ENCODE measurements around the gene INA.

The INA gene

DNA sequence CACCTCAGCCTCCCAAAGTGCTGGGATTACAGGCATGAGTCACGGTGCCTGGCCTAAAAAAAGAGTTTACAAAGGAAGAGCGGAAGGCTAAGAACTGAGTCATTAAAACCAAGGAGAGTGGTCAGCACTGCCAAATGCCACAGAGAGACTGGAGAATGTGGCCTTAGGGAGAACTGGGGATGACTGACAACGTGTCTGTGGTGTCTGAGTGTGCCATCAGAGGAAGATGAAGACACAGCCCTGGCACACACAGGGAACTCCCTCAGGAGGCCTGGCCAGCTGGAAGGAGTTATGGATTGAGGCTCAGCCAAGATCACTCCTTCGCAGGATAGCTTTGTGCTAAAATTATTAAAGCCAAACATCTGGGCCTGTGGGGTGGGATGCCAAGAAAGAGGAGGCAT lies 3.9 kb upstream of the INA start:
- DNase-seq (ENCODE audit: low read depth, low spot score), result peak; percentile 83

DNA sequence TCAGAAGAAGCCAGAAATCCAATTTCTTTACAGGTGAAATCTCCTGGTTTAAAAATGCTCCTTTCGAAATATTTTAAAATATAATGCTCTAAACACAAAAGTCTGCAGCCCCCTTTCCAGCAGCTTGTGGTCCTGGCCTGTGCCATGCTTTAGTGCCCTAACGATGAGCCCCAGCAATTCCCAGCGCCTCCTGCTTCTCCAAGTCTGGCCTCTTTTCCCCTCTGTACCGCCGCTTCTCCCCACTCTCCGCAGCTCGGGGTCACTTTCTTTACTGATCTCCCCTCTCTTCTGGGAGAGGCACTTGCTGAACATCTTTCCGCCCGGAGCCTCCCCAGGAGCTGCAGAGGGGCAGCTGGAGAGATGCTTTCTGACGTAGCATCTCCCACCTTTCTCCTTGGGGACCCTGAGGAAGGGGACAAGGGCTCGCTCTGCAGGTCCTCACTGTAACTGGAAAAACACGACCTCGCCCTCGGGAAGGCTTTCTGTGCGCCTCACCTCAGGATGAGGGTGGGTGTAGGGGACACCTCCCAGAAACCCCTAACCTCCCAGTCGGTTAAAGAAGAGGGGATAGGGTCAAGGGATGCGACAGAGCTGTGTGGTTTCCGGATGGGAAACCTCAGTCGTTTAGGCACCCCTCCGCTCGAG lies 565 bp upstream of the INA start:
- DNase-seq (ENCODE audit: low read depth, low spot score), result no peak

DNA sequence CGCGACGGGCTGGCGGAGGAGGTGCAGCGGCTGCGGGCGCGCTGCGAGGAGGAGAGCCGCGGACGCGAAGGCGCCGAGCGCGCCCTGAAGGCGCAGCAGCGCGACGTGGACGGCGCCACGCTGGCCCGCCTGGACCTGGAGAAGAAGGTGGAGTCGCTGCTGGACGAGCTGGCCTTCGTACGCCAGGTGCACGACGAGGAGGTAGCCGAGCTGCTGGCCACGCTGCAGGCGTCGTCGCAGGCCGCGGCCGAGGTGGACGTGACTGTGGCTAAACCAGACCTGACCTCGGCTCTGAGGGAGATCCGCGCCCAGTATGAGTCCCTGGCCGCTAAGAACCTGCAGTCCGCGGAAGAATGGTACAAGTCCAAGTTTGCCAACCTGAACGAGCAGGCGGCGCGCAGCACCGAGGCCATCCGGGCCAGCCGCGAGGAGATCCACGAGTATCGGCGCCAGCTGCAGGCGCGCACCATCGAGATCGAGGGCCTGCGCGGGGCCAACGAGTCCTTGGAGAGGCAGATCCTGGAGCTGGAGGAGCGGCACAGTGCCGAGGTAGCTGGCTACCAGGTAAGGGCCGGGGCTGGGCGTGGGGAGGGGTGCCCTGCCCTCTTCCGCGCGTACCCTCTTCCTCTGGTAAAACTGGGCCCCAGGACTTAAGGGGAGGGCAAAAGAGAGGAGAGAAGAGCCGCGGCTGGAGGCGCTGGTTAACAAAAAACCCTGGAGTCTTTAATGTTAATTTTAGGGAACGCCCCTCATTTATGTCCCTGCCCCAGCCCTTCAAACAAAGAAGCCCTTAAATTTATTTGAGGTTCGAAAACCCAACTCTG lies 987 bp downstream of the INA start:
- peak; percentile 23 for DNase-seq (ENCODE audit: low read depth, low spot score)

DNA sequence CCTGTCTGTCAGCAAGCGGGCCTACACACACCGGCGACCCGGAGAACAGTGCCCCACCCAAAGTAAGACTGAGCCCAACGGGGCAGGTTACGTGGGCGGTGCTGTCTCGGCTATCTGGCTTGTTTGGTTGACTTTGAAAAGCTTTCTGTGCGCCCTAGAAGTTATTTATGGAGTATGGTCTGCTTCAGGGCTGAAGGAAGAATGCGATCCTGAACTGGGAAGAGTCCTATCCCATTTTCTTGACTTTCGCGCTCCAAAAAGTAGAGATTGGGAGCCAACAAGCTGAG lies 1.5 kb downstream of the INA start:
- DNase-seq (ENCODE audit: low read depth, low spot score), result no peak

DNA sequence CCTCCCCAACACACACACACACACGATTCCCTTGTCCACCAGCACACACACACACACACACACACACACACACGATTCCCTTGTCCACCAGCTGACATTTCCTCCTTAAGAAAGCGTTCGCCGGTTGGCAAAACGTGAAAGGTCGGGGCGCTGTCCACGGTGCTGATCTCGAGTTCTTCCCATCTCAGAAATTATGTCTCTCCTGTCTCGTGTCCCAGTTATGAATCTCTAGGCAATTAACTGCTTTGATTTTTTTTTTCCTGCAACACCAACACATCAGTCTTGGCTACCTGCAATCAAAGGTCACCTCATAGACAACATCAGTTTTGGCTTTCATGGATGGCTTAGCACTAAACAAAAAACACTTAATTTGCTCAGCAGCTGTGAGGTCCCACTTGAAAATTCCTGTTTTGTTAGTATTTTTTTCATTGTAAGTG lies 1.9 kb downstream of the INA start:
- peak; percentile 73 for DNase-seq (ENCODE audit: low read depth, low spot score)

DNA sequence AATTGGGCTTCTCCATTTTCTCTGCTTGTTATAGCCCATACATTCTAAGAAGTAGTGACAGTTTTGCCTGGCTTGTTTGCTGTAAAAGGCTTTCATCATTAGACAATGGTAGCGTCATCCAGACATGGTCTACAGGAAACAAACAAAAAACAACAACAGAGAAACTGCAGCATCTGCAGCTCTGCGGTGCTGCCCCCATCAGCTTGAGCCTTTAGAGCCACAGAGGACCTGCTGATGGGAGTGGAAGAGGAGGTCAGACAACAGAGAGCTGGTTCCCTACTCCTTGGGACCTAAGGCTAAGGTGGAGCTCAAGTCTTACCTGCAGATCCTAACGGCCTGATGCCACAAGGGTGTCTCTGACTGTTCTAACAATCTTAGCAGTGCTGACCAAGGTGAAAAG lies 3.1 kb downstream of the INA start:
- no peak for DNase-seq (ENCODE audit: low read depth, low spot score)

DNA sequence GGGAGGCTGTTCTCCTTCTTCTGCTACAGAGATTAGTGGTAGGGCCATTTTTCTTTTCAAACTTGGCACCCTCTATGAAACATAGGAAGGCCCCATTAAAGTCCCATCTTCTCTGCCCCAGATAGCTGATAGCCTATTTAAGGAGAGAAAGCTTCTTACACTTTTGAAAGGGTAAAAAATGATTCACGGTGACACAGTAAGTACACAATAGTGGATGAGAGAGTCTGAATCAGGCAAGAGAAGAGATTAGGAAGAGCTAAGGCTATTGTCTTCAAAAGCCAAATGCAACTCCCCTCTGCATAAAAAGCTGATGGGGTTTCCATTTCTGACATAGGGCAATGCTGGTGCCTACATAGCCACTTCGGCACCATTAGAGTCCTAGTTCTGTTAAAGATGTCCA lies 3.6 kb downstream of the INA start:
- DNase-seq (ENCODE audit: low read depth, low spot score), result no peak

DNA sequence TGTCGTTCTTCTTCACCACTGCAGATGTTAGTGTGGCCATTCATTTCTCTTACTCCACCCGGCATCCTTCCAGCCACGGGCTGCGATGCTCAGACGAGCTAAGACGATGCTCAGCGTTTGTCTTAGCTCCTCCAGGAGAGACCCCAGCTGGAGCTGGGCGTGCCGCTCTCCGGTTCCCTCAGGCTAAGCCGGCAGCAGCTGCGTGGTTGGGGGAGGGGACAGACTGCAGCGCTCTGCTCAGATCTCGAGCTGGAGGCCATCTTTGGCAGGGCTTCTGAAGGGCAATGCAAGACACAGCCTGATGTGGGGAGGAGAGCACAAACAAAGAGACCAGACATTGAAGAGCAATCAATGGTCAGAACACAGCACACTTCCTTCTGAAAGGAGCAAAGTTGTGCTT lies 4.8 kb downstream of the INA start:
- peak; percentile 95 for DNase-seq (ENCODE audit: low read depth, low spot score)

DNA sequence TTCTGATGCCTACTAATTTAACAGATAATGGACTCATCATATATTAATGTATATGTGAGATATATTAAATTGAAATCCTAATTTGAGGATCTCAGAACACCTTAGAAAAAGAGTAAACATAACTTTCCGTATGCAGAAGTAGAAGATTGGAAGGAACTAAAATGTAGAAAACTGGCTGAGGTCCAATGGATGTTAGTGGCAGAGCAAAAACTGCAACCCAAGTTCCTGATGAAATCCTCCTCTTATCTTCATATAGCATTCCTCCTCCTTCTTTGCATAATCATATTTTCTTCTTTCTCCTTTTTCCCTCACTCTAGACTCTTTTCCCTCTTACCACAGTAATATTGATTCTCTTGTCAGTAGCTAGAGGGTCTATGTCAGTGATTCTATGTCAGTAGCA lies 6.0 kb downstream of the INA start:
- DNase-seq (ENCODE audit: low read depth, low spot score), result no peak

DNA sequence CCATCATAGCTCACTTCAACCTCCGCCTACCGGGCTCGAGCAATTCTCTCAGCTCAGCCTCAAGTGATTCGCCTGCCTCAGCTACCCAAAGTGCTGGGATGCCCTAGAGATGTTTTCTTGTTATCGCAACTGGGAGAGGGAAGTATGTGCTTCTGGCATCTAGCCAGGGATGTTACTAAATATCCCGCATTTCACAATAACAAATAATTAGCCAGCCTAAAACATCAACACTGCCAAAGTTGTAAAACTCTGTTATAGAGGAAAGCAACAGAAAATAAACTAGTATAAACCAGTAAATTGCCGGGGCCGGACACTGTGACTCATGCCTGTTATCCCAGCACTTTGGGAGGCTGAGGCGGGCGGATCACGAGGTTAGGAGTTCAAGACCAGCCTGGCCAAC lies 7.2 kb downstream of the INA start:
- DNase-seq (ENCODE audit: low read depth, low spot score), result no peak

DNA sequence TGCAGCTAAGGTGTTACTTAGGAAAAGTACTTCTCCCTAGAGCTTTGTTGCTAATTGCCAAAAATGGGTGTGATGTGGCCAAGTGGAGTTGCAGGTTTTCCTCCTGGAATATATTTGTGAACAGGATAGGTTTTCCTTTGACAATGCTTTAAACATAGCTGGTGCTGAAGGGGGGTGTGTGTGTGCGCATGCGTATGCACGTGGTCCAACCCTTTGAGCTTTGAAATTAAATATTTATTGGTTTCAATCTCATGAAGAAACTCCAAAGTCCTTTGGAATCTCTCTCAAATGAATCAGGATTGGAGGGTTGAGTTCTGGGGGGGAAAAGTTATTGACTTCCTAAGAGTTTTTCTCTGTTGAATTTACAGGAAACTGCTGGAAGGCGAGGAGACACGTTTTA lies 11.1 kb downstream of the INA start:
- DNase-seq (ENCODE audit: low read depth, low spot score), result no peak

DNA sequence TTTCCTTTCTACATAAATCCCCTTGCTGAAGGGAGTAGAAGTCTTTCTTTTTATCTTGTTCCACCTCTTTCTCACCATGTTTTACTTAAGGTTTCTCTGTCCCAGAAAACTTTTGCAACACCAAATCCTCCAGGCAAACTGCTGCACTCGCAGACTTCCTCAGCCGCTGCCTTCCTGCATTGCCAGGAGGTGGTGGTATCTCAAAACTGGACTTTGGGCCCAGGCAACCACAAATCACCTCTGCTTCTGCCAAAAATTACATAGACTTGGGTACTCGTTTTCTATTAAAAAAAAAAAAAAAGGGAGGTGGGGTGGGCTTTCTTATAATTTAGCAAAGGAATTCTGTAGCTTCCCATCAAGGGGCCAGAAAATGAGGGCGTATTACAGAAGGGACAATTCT lies 14.7 kb downstream of the INA start:
- no peak for DNase-seq (ENCODE audit: low read depth, low spot score)

DNA sequence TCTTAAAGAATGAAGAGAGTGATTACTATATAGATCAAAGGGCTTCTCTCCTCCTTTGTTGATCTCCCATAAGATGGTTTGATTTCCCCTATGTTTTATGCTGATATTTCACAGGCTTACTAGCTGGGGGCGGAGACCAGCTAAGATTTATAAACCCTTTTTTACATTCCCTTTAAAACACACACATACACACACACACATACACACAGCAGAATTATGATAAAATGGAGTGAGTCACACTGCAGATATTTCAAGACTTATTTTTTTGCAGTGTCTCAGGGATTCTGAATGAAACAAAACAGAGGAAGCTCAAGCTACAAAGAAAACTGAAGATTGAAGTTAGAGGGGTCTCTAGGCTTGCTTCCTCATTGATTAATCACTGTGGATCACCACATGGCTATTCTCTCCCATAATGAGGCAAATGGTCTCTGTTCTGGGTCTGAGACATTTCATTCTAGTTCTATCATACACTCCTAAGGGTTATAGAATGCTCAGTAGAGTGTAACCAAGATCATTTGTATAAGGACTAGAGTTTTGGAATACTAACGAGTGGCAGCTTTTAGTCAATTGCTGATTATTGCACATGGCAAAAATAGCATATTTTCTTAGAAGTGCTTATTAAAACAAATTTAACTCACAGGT lies 18.6 kb downstream of the INA start:
- DNase-seq (ENCODE audit: low read depth, low spot score), result no peak

DNA sequence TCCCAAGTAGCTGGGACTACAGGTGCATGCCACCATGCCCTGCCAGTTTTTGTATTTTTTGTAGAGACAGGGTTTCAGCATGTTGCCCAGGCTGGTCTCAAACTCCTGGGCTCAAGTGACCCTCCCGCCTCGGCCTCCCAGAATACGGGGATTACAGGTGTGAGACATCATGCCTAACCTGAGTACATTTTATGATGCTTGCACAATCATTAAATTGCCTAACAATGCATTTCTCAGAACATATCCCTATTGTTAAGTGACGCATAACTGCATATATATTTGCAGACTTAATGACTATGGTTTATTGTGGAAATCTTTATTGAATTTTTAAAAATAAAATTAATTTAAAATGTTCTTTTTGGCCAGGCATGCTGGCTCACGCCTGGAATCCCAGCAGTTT lies 30.7 kb downstream of the INA start:
- DNase-seq (ENCODE audit: low read depth, low spot score), result no peak

DNA sequence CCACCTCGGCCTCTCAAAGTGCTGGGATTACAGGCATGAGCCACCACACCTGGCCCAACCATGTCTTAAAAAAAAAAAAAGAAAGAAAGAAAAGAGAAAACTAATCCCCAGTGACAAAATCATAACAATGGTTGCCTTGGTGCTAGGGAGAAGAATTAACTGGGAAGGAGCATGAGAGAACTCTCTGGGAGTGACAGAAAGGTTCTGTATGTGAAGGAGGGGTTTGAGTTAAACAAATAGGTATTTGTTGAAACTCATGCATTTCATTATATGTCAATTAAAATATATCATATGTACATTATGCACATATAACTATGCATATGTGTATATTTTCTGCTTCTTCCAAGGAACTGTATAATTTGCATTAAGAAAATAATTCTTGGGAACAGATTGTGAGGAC lies 33.3 kb downstream of the INA start:
- DNase-seq (ENCODE audit: low read depth, low spot score), result no peak

DNA sequence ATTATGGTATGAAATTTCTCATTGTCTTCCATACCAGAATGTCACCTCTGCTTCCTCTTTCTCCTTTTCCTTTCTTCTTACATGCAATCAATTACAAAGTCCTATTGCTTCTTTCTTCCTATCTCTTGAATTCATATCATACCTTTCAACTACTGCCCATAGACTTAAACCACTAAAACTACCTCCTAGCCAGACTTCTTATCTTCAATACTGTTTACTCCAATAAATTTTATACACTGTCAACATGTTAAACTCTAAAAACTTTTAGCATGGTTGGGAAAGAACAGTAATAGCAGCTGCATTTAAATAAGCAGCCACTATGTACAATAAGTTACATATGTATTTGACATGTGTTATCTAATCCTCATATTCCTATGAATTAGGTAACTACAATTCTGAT lies 39.1 kb downstream of the INA start:
- no peak for DNase-seq (ENCODE audit: low read depth, low spot score)

DNA sequence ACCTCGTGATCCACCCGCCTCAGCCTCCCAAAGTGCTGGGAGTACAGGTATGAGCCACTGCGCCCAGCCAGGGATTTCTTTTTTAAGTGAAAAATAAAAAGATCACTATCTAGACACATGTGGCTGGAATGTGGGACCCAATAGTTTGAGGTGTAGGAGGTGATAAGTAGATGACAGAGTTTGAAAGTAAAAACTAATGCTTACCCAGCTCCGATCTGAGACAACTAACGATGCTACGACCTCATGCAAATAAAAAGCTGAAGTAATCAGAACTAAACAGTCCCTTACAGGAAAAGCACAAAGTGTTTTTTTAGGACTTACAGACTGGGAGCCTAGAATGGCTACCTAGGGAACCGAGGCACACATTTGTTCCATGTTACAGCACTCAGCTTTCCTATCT lies 51.0 kb downstream of the INA start:
- DNase-seq (ENCODE audit: low read depth, low spot score), result no peak

DNA sequence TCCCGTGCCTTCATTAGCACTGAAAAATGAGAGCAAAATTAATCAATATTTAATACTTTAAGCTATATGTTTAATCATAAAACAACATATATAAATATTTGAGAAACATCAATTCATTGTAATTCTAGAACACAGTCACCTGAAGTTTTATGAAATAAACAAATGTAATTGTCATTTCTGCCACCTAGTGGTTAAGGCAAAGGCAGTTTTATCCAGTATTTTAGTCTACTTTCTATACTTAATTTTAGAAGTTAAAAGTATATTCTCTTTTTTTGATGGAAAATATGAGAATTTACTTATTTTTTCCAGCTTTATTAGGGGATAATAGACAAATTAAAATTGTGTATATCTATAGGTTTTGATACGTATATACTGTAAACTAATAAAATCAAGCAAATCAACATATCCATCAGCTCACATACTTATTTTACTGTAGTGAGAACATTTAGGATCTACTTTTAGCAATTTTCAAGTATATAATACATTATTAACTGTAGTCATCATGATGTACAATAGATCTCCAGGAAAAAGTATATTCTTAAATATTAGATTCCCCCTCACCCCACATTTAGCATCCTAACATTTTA lies 57.1 kb downstream of the INA start:
- no peak for DNase-seq (ENCODE audit: low read depth, low spot score)

DNA sequence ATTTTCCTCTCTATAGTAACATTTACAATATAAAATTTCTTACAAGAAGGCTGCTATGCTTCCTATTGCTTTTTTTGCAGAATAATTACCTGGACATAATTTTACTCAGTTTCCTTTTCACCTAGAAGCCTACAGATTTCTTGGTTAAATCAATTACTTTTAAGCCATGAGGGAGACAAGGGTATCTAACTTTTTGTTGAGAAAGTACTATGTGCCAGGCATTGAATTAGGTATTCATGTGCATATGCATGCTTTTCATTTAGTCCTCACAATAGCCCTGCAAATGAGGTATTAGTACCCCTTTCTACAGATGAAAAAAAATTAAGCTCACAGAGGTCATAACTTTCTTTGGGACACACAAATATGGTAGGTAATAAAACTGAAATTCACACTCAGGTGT lies 57.6 kb downstream of the INA start:
- DNase-seq (ENCODE audit: low read depth, low spot score), result no peak

DNA sequence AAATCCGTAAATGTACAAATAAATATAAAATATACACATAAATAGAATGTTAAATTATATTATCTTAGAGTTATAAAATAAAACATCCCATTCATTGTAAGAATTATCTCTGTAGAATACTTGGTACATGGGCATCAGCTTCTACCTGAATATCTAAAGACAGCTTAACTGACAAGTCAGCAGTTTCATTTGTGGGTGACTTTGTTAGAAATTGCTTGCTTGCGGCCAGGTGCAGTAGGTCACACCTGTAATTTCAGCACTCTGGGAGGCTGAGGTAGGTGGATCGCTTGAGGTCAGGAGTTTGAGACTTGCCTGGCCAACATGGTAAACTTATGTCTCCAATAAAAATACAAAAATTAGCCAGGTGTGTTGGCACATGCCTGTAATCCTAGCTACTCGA lies 59.4 kb downstream of the INA start:
- DNase-seq (ENCODE audit: low read depth, low spot score), result no peak
